Measurements from ENCODE around the gene ATXN10. TPM values are rescaled to one million over a fixed set of nuclear protein-coding genes. Genes with fewer than 3 reads are reported as not detected.

Gene ATXN10
- total and polyA plus RNA-seq, 9 donors = 136 to 218 (median 186) TPM

DNA sequence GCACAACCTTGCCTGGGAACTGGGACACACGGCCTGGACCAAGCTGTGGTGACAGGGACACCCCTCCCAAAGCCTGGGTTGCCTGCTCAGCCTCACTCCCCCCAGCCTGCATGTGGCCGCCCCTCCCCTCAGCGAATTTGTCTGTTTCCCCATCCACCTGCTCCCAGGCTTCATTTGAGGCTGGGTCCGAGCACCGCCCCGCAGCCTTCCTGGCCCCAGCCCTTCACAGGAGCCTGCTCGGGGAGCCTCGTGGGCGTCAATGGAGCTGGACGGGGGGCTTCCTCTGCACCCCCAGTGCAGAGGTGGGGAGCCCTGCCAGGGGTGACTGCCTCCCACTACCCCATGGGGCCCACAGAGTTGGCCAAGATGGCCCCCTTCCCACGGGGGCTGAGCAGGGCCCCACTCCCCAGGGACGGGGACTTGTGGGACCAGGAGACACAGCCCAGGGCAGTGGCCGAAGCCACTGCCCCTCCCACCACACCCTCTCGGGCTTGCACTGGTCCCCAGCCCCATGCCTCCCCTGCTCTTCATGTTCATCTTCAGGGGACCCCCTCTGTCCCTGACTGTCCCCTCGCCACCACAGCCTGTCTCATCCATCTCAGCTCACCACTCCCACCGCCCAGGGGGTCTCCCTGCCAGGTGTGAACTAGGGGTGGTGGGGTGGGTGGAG, 213.7 kb downstream of the ATXN10 start:
- Histone ChIP-seq H3K36me3 (ENCODE audit: control insufficient read depth, insufficient read depth, low read length) (no peaks in the 10 kb centered on the region), H3K27me3 (ENCODE audit: control insufficient read depth, insufficient read depth, low read length) (peaks cover 45% of the 10 kb centered on the region), H3K27ac (ENCODE audit: low read length) (no peak overlapping the region), H3K4me3 (ENCODE audit: low read length) (no peak overlapping the region), H3K4me1 (ENCODE audit: control insufficient read depth, insufficient read depth, low read length) (peaks cover 24% of the 10 kb centered on the region), H3K9me3 (replicated peaks; ENCODE audit: control insufficient read depth, low read depth, low read length) (no peaks in the 10 kb centered on the region)
- no peak for DNase-seq
- 61% methylated on average over 13 of the region's 16 CpGs for WGBS (ENCODE audit: insufficient coverage)

DNA sequence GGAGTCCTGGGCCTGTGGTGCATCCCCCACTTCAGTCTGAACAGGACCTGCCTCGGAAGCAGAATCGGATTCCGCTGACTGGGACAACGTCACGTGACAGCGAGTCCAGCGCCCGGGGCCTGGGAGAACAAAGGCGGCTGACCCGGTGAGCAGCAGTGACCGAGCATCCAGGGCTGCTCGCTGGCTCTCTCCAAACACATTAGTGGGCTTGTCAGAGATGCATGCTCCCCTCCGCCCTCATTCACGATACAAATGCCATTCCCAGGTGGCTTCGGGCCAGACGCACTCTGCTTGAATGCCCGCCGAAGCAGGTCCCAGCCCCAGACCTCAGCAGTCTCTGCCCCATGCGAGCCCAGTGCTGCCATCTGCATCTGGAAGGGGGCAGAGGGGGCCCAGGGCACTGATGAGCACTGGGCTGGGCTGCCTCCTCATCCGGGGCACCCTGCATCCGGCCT, 214.3 kb downstream of the ATXN10 start:
- no peak overlapping the region for H3K27ac ChIP-seq (ENCODE audit: low read length)
- DNase-seq = no peak
- 57% methylated on average over 21 of the region's 21 CpGs for WGBS (ENCODE audit: insufficient coverage)
- no peak overlapping the region for H3K4me3 ChIP-seq (ENCODE audit: low read length)
- H3K27me3 ChIP-seq (ENCODE audit: control insufficient read depth, insufficient read depth, low read length) = peaks cover 42% of the 10 kb centered on the region
- peaks cover 17% of the 10 kb centered on the region for H3K4me1 ChIP-seq (ENCODE audit: control insufficient read depth, insufficient read depth, low read length)
- no peaks in the 10 kb centered on the region for H3K9me3 ChIP-seq (replicated peaks; ENCODE audit: control insufficient read depth, low read depth, low read length)
- H3K36me3 ChIP-seq (ENCODE audit: control insufficient read depth, insufficient read depth, low read length) = no peaks in the 10 kb centered on the region

DNA sequence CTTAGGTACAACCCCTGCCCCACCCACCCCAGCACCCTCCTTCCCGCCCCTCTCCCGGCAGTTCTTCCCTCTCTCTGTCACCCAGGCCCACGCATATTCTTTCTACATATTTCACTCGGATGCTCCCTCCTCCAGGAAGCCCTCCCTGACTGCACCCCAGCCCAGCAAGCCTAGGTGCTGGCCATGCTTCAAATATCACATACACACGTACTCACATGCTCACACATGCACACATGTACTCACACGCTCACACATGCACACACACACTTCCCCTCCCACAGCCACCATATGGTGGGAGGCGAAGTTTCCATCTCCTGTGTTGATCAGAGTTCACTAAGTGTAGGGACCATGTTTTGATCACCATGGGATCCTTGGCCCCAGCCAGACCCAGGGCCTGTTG, 214.9 kb downstream of the ATXN10 start:
- 79% methylated on average over 4 of the region's 7 CpGs for WGBS (ENCODE audit: insufficient coverage)
- Histone ChIP-seq H3K27ac (ENCODE audit: low read length) (no peak overlapping the region), H3K36me3 (ENCODE audit: control insufficient read depth, insufficient read depth, low read length) (no peaks in the 10 kb centered on the region), H3K9me3 (replicated peaks; ENCODE audit: control insufficient read depth, low read depth, low read length) (no peaks in the 10 kb centered on the region), H3K4me1 (ENCODE audit: control insufficient read depth, insufficient read depth, low read length) (peaks cover 12% of the 10 kb centered on the region), H3K27me3 (ENCODE audit: control insufficient read depth, insufficient read depth, low read length) (peaks cover 38% of the 10 kb centered on the region), H3K4me3 (ENCODE audit: low read length) (no peak overlapping the region)
- no peak for DNase-seq

DNA sequence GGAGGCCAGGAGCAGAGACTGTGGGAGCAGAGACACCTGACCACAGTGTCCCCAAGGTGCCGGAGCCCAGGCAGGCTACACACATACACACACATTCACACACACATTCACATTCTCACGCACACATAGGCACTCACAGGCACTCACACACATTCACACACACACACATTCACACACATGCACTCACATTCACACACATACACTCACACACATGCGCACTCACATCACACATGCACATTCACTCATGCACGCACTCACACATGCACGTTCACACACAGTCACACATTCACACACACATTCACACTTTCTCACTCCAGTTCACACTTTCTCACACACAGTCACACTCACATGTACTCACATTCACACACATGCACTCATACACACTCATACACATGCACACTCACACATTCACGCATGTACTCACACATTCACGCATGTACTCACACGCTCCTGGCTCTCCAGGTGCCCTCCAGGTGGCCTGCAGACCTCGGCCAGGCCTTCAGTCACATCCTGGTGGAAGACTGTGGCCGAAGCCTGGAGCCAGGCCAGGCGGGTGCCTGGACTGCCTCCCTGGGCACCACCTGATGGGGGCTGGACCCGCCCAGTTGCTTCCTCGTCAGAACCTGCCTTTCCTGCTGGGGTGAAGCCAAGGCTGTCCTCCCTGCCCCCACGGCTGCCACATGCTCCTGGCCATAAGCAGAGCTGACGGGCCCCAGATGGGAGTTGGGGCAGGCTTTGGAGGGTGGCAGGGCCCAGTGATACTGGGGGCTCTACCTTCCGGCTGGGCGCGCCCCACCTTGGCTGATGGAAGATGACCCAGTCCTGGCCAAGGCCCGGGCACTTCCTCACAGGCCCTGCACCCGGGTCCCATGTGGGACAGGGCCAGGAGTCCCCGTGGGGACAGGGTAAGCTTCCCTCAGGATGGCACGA, 215.8 kb downstream of the ATXN10 start:
- H3K4me3 ChIP-seq (ENCODE audit: low read length) = no peak overlapping the region
- H3K4me1 ChIP-seq (ENCODE audit: control insufficient read depth, insufficient read depth, low read length) = peaks cover 12% of the 10 kb centered on the region
- DNase-seq = no peak
- H3K9me3 ChIP-seq (replicated peaks; ENCODE audit: control insufficient read depth, low read depth, low read length) = no peaks in the 10 kb centered on the region
- no peaks in the 10 kb centered on the region for H3K36me3 ChIP-seq (ENCODE audit: control insufficient read depth, insufficient read depth, low read length)
- H3K27ac ChIP-seq (ENCODE audit: low read length) = no peak overlapping the region
- 88% methylated on average over 22 of the region's 22 CpGs for WGBS (ENCODE audit: insufficient coverage)
- H3K27me3 ChIP-seq (ENCODE audit: control insufficient read depth, insufficient read depth, low read length) = peaks cover 33% of the 10 kb centered on the region

- peaks cover 12% of the 10 kb centered on the region for H3K4me1 ChIP-seq (ENCODE audit: control insufficient read depth, insufficient read depth, low read length)
- H3K4me3 ChIP-seq (ENCODE audit: low read length) = no peak overlapping the region
- H3K36me3 ChIP-seq (ENCODE audit: control insufficient read depth, insufficient read depth, low read length) = no peaks in the 10 kb centered on the region
- H3K9me3 ChIP-seq (replicated peaks; ENCODE audit: control insufficient read depth, low read depth, low read length) = no peaks in the 10 kb centered on the region
- H3K27ac ChIP-seq (ENCODE audit: low read length) = no peak overlapping the region
- 88% methylated on average over 27 of the region's 27 CpGs for WGBS (ENCODE audit: insufficient coverage)
- no peak for DNase-seq
- peaks cover 26% of the 10 kb centered on the region for H3K27me3 ChIP-seq (ENCODE audit: control insufficient read depth, insufficient read depth, low read length)
These were observed 216.8 kb downstream of the ATXN10 start for GRCh38 chr22:45888221-45889092.

- H3K9me3 ChIP-seq (replicated peaks; ENCODE audit: control insufficient read depth, low read depth, low read length) = no peaks in the 10 kb centered on the region
These were observed 217.5 kb downstream of the ATXN10 start for GRCh38 chr22:45889093-45889538.

GRCh38 chr22:45889539-45890350, 218.1 kb downstream of the ATXN10 start:
- Histone ChIP-seq H3K27ac (ENCODE audit: low read length) (no peak overlapping the region), H3K4me3 (ENCODE audit: low read length) (no peak overlapping the region), H3K36me3 (ENCODE audit: control insufficient read depth, insufficient read depth, low read length) (no peaks in the 10 kb centered on the region), H3K27me3 (ENCODE audit: control insufficient read depth, insufficient read depth, low read length) (peaks cover 26% of the 10 kb centered on the region), H3K9me3 (replicated peaks; ENCODE audit: control insufficient read depth, low read depth, low read length) (no peaks in the 10 kb centered on the region), H3K4me1 (ENCODE audit: control insufficient read depth, insufficient read depth, low read length) (peaks cover 8% of the 10 kb centered on the region)
- peak; percentile 36 for DNase-seq
- 26% methylated on average over 53 of the region's 56 CpGs for WGBS (ENCODE audit: insufficient coverage)

More at GRCh38 chr22:45889093-45889538, 217.5 kb downstream of the ATXN10 start:
- peaks cover 12% of the 10 kb centered on the region for H3K4me1 ChIP-seq (ENCODE audit: control insufficient read depth, insufficient read depth, low read length)
- no peak overlapping the region for H3K4me3 ChIP-seq (ENCODE audit: low read length)
- no peak overlapping the region for H3K27ac ChIP-seq (ENCODE audit: low read length)
- peaks cover 26% of the 10 kb centered on the region for H3K27me3 ChIP-seq (ENCODE audit: control insufficient read depth, insufficient read depth, low read length)
- DNase-seq = no peak
- WGBS (ENCODE audit: insufficient coverage) = 63% methylated on average over 6 of the region's 10 CpGs
- H3K36me3 ChIP-seq (ENCODE audit: control insufficient read depth, insufficient read depth, low read length) = no peaks in the 10 kb centered on the region

DNA sequence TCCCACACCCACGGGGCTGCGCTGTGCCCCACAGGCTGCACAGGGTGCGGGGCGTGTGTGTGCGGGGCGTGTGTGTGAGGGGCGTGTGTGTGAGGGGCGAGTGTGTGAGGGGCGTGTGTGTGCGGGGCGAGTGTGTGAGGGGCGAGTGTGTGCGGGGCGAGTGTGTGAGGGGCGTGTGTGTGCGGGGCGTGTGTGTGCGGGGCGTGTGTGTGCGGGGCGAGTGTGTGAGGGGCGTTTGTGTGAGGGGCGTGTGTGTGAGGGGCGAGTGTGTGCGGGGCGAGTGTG, 218.7 kb downstream of the ATXN10 start:
- no peaks in the 10 kb centered on the region for H3K36me3 ChIP-seq (ENCODE audit: control insufficient read depth, insufficient read depth, low read length)
- H3K27me3 ChIP-seq (ENCODE audit: control insufficient read depth, insufficient read depth, low read length) = peaks cover 26% of the 10 kb centered on the region
- H3K4me1 ChIP-seq (ENCODE audit: control insufficient read depth, insufficient read depth, low read length) = peaks cover 4% of the 10 kb centered on the region
- H3K4me3 ChIP-seq (ENCODE audit: low read length) = no peak overlapping the region
- DNase-seq = no peak
- no peak overlapping the region for H3K27ac ChIP-seq (ENCODE audit: low read length)
- H3K9me3 ChIP-seq (replicated peaks; ENCODE audit: control insufficient read depth, low read depth, low read length) = no peaks in the 10 kb centered on the region
- WGBS (ENCODE audit: insufficient coverage) = 100% methylated on average over 1 of the region's 26 CpGs

- Histone ChIP-seq H3K36me3 (ENCODE audit: control insufficient read depth, insufficient read depth, low read length) (no peaks in the 10 kb centered on the region), H3K27ac (ENCODE audit: low read length) (no peak overlapping the region), H3K4me3 (ENCODE audit: low read length) (no peak overlapping the region), H3K4me1 (ENCODE audit: control insufficient read depth, insufficient read depth, low read length) (peaks cover 5% of the 10 kb centered on the region), H3K9me3 (replicated peaks; ENCODE audit: control insufficient read depth, low read depth, low read length) (no peaks in the 10 kb centered on the region), H3K27me3 (ENCODE audit: control insufficient read depth, insufficient read depth, low read length) (peaks cover 26% of the 10 kb centered on the region)
- no peak for DNase-seq
- WGBS (ENCODE audit: insufficient coverage) = 71% methylated on average over 36 of the region's 37 CpGs
These were observed 219.4 kb downstream of the ATXN10 start for GRCh38 chr22:45891021-45891421.
